ENCODE data around the gene CDH9. TPM values are rescaled to one million over a fixed set of nuclear protein-coding genes. Genes with fewer than 3 reads are reported as not detected.
"Not testable (repeated sequence)": the region's sequence is repeated elsewhere in the genome, so short reads cannot be mapped to it uniquely, and the experiment has no call there.

The CDH9 gene
- total RNA-seq, 4 donors from 2014 or later = not detected

DNA sequence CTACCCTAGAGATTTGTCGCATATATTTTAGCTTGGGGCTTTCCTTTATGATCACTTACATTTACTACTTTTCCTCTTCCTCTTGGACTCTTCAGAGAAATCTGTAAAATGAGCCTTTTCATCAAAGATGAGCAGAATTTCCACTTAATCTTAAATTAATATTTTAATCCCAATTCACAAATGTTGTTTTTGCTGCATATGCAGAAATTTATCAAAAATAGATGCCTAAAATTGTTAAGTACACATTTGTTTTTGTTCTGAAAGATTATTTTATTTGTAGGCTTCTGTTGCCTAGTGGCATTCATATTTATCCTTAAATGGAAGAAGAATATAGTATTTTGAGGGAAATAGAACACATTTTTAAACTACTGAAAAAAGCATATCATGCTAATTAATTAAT, 168.6 kb downstream of the CDH9 start:
- WGBS, 2 donors (ENCODE audit: low coverage in 1 of 2) = 60 to 85% methylated on average over 1 of the region's 1 CpG
- Histone ChIP-seq H3K27me3 (no peaks in the 10 kb centered on the region), H3K36me3 (no peaks in the 10 kb centered on the region), H3K4me3 (no peak overlapping the region), H3K27ac (no peak overlapping the region), H3K9me3 (peaks cover 0 to 5% of the 10 kb centered on the region in 2 donors), H3K4me1 (no peaks in the 10 kb centered on the region)
- no peak for DNase-seq
- in situ Hi-C loops (cut with MboI; ENCODE audit: low pct_ligation_motif_present in 1 of 4, low pct_unique_long_range_greater_than_20kb in 1 of 4, low sequenced_read_pairs in 3 of 4) = no loop called here
- intact Hi-C loops (cut with DNase I; ENCODE audit: low total_unique reads) = no loop called here
- TF ChIP-seq POLR2A (IDR thresholded peaks at IDR 0.05) = no peak
- TF ChIP-seq POLR2AphosphoS5 (IDR thresholded peaks at IDR 0.05) = no peak
- no peak for TF ChIP-seq EP300 (IDR thresholded peaks at IDR 0.05; ENCODE audit: low read depth)
- TF ChIP-seq, protein P1, sequence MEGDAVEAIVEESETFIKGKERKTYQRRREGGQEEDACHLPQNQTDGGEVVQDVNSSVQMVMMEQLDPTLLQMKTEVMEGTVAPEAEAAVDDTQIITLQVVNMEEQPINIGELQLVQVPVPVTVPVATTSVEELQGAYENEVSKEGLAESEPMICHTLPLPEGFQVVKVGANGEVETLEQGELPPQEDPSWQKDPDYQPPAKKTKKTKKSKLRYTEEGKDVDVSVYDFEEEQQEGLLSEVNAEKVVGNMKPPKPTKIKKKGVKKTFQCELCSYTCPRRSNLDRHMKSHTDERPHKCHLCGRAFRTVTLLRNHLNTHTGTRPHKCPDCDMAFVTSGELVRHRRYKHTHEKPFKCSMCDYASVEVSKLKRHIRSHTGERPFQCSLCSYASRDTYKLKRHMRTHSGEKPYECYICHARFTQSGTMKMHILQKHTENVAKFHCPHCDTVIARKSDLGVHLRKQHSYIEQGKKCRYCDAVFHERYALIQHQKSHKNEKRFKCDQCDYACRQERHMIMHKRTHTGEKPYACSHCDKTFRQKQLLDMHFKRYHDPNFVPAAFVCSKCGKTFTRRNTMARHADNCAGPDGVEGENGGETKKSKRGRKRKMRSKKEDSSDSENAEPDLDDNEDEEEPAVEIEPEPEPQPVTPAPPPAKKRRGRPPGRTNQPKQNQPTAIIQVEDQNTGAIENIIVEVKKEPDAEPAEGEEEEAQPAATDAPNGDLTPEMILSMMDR (IDR thresholded peaks at IDR 0.05) = no peak

DNA sequence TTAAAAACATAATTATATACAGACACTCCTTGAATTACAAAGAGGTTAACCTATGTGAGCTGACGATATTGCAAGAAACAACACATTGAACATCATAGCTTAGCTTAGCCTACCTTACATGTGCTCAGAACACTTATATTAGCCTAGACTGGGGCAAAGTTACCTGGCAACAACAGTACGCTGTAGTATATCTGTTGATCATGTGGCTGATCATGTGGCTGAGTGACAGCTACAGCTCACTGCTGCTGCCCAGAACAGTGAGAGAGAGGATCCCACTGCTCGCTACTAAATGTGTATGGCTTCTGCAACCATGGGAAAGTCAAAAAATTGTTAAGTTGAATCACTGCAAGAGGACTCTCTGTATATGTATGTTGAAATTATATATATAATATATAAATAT, 169.9 kb downstream of the CDH9 start:
- H3K36me3 ChIP-seq = no peaks in the 10 kb centered on the region
- 74 to 83% methylated on average over 1 to 3 of the region's 3 CpGs for WGBS, 2 donors (ENCODE audit: low coverage in 1 of 2)
- no peak overlapping the region for H3K27ac ChIP-seq
- DNase-seq = no peak
- in situ Hi-C loops (cut with MboI; ENCODE audit: low pct_ligation_motif_present in 1 of 4, low pct_unique_long_range_greater_than_20kb in 1 of 4, low sequenced_read_pairs in 3 of 4) = no loop called here
- H3K4me1 ChIP-seq = no peaks in the 10 kb centered on the region
- TF ChIP-seq POLR2AphosphoS5 (IDR thresholded peaks at IDR 0.05) = no peak
- TF ChIP-seq POLR2A (IDR thresholded peaks at IDR 0.05) = no peak
- TF ChIP-seq, protein P1 (IDR thresholded peaks at IDR 0.05) = no peak
- no peak for TF ChIP-seq EP300 (IDR thresholded peaks at IDR 0.05; ENCODE audit: low read depth)
- peaks cover 0 to 5% of the 10 kb centered on the region in 2 donors for H3K9me3 ChIP-seq
- H3K4me3 ChIP-seq = no peak overlapping the region
- H3K27me3 ChIP-seq = no peaks in the 10 kb centered on the region
- intact Hi-C loops (cut with DNase I; ENCODE audit: low total_unique reads) = no loop called here

DNA sequence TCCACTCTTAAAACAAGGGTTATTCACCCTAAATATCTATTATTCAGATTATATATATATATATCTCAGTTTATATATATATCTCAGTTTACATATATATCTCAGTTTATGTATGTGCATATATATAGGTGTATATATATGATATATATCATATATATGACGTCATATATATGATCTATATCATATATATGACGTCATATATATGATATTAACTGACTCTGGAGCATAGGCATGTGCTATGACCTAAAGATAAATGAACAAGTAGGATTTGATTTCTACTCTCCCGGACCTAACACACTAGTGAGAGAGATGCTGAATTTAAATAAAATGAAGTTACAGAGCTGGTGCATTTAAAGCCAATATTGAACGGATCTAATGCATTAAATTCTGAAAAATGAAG, 174.3 kb downstream of the CDH9 start:
- in situ Hi-C loops (cut with MboI; ENCODE audit: low pct_ligation_motif_present in 1 of 4, low pct_unique_long_range_greater_than_20kb in 1 of 4, low sequenced_read_pairs in 3 of 4) (no loop called here), intact Hi-C loops (cut with DNase I; ENCODE audit: low total_unique reads) (no loop called here)
- TF ChIP-seq POLR2A (IDR thresholded peaks at IDR 0.05) (no peak), EP300 (IDR thresholded peaks at IDR 0.05; ENCODE audit: low read depth) (no peak), POLR2AphosphoS5 (IDR thresholded peaks at IDR 0.05) (no peak)
- TF ChIP-seq, protein P1 (IDR thresholded peaks at IDR 0.05) = no peak
- no peak overlapping the region for H3K27ac ChIP-seq
- no peak for DNase-seq
- 46 to 50% methylated on average over 4 of the region's 4 CpGs for WGBS, 2 donors (ENCODE audit: low coverage in 1 of 2)
- H3K4me3 ChIP-seq = no peak overlapping the region
- no peaks in the 10 kb centered on the region for H3K36me3 ChIP-seq
- no peaks in the 10 kb centered on the region for H3K27me3 ChIP-seq
- H3K4me1 ChIP-seq = no peaks in the 10 kb centered on the region
- no peaks in the 10 kb centered on the region for H3K9me3 ChIP-seq

DNA sequence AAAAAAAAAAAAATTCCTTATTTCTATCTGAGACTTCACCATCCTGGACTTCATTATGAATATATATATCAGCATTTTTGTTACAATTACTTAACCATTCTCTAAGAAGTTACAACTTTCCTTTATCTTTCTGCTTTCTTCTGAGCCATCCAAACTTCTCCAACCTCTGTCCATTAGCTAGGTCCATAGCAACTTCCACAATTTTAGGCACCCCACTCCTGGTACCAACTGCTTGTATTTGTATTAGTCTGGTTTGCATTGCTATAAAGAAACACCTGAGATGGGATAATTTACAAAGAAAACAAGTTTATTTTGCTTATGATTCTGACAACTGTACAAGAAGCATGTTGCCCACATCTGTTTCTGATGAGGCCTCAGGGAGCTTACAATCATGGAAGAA, 182.1 kb downstream of the CDH9 start:
- Histone ChIP-seq H3K9me3 (peaks cover 9 to 27% of the 10 kb centered on the region in 2 donors), H3K4me3 (no peak overlapping the region), H3K27me3 (no peaks in the 10 kb centered on the region), H3K36me3 (no peaks in the 10 kb centered on the region), H3K27ac (no peak overlapping the region), H3K4me1 (no peaks in the 10 kb centered on the region)
- in situ Hi-C loops (cut with MboI; ENCODE audit: low pct_ligation_motif_present in 1 of 4, low pct_unique_long_range_greater_than_20kb in 1 of 4, low sequenced_read_pairs in 3 of 4) = no loop called here
- TF ChIP-seq, protein P1 (IDR thresholded peaks at IDR 0.05) = no peak
- TF ChIP-seq POLR2AphosphoS5 (IDR thresholded peaks at IDR 0.05) = no peak
- no peak for DNase-seq
- intact Hi-C loops (cut with DNase I; ENCODE audit: low total_unique reads) = no loop called here

DNA sequence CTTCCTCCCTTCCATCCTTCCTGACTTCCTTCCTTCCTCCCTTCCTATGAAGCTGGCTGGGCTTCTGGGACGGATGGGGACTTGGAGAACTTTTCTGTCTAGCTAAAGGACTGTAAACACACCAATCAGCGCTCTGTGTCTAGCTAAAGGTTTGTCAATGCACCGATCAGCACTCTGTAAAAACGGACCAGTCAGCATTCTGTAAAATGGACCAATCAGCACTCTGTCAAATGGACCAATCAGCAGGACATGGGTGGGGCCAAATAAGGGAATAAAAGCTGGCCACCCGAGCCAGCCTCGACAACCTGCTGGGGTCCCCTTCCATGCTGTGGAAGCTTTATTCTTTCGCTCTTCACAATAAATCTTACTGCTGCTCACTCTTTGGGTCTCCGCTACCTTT, 185.9 kb downstream of the CDH9 start:
- H3K4me3 ChIP-seq; in situ Hi-C loops (cut with MboI; ENCODE audit: low pct_ligation_motif_present in 1 of 4, low pct_unique_long_range_greater_than_20kb in 1 of 4, low sequenced_read_pairs in 3 of 4); H3K27me3 ChIP-seq; H3K27ac ChIP-seq; H3K4me1 ChIP-seq; DNase-seq; H3K36me3 ChIP-seq; intact Hi-C loops (cut with DNase I; ENCODE audit: low total_unique reads): not testable (repeated sequence)
- peaks cover 9 to 24% of the 10 kb centered on the region in 2 donors for H3K9me3 ChIP-seq
- 33 to 88% methylated on average over 1 to 8 of the region's 8 CpGs for WGBS, 2 donors (ENCODE audit: low coverage in 1 of 2)
